Type B pancreatic cell (in vitro differentiated cells): ENCODE measurements around the gene FAT4. TPM values are rescaled to one million over a fixed set of nuclear protein-coding genes. Genes with fewer than 3 reads are reported as not detected.
A peak's percentile ranks its signal among the peaks of the same experiment; 100 is the strongest.

Source experiments
- DNase-seq: peaks from one replicate; pipeline ENCODE4 v3.0.0; 2021; ENCODE audit warnings: mixed read lengths; ENCODE audit not compliant: unreplicated experiment; ENCODE audit errors: extremely low spot score
- H3K27ac Mint-ChIP-seq: 2 replicates; pipeline ENCODE4 v1.8.0; 2021; ENCODE audit warnings: mild to moderate bottlenecking, mixed read lengths
- H3K27me3 Mint-ChIP-seq: 2 replicates; pipeline ENCODE4 v1.8.0; 2021; ENCODE audit warnings: mixed read lengths
- H3K36me3 Mint-ChIP-seq: 2 replicates; pipeline ENCODE4 v1.8.0; 2021; ENCODE audit warnings: mixed read lengths
- H3K4me1 Mint-ChIP-seq: one replicate; pipeline ENCODE4 v1.8.0; 2021; ENCODE audit warnings: mixed read lengths; ENCODE audit not compliant: unreplicated experiment
- H3K4me3 Mint-ChIP-seq: 2 replicates; pipeline ENCODE4 v1.8.0; 2021; ENCODE audit warnings: mild to moderate bottlenecking, mixed read lengths
- H3K9me3 Mint-ChIP-seq: 2 replicates; pipeline ENCODE4 v1.8.0; 2021; ENCODE audit warnings: mixed read lengths
- total RNA-seq: library from RNA; stranded (reverse); gene quantifications from 2 replicates; pipeline ENCODE4 v1.2.1, GENCODE V29; 2021; ENCODE audit warnings: low replicate concordance
- TF ChIP-seq, protein P1 (sequence below): fragments of 200-600 bp; sonication (generic); conservative IDR thresholded peaks from 2 replicates; pipeline ENCODE4 v1.5.0; 2021; ENCODE audit warnings: antibody characterized with exemption, mild to moderate bottlenecking

The FAT4 gene
- total RNA-seq, 1 donor from 2014 or later: 21.3 TPM

DNA sequence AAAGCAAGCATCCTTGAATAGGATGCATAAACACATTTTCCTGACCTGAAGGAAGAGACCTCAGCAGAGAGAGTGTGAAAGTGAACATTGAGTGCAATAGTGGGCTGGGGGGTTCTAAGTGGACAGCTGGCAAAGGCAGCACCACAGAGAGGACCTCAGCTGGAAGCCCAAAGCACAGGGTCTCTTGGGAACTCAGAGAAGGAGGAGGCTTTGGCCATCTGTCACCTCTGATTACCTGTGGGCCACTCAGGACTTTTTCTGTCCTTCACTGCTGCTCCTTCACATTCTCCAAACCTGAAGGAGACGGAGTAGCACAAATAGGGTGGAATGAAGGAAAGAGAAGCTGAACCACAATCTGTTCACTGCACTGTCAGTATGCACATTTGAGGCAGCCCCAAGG, 37.9 kb upstream of the FAT4 start:
- H3K36me3 Mint-ChIP-seq: no peaks in the 10 kb centered on the region
- no peak overlapping the region for H3K4me3 Mint-ChIP-seq
- no peaks in the 10 kb centered on the region for H3K27me3 Mint-ChIP-seq
- TF ChIP-seq, protein P1, sequence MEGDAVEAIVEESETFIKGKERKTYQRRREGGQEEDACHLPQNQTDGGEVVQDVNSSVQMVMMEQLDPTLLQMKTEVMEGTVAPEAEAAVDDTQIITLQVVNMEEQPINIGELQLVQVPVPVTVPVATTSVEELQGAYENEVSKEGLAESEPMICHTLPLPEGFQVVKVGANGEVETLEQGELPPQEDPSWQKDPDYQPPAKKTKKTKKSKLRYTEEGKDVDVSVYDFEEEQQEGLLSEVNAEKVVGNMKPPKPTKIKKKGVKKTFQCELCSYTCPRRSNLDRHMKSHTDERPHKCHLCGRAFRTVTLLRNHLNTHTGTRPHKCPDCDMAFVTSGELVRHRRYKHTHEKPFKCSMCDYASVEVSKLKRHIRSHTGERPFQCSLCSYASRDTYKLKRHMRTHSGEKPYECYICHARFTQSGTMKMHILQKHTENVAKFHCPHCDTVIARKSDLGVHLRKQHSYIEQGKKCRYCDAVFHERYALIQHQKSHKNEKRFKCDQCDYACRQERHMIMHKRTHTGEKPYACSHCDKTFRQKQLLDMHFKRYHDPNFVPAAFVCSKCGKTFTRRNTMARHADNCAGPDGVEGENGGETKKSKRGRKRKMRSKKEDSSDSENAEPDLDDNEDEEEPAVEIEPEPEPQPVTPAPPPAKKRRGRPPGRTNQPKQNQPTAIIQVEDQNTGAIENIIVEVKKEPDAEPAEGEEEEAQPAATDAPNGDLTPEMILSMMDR: no peak
- no peaks in the 10 kb centered on the region for H3K9me3 Mint-ChIP-seq
- DNase-seq: no peak
- no peak overlapping the region for H3K27ac Mint-ChIP-seq
- H3K4me1 Mint-ChIP-seq: peaks cover 2% of the 10 kb centered on the region

DNA sequence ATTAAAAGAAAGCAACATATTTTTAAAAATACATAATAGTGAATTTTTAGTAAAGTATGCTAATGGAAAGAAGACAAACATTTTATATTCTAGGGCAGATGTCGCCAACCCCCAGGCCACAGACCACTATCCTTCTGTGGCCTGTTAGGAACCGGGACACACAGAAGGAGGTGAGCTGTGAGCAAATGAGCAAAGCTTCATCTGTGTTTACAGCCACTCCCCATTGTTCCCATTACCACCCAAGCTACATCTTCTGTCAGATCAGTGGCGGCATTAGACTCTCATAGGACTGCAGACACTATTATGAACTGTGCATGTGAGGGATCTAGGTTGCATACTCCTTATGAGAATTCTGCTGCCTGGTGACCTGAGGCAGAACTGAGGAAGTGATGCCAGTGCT, 37.0 kb upstream of the FAT4 start:
- DNase-seq: no peak
- TF ChIP-seq, protein P1: no peak
- Mint-ChIP-seq H3K4me3 (no peak overlapping the region), H3K4me1 (no peaks in the 10 kb centered on the region), H3K36me3 (no peaks in the 10 kb centered on the region), H3K27me3 (no peaks in the 10 kb centered on the region), H3K9me3 (no peaks in the 10 kb centered on the region), H3K27ac (no peak overlapping the region)

DNA sequence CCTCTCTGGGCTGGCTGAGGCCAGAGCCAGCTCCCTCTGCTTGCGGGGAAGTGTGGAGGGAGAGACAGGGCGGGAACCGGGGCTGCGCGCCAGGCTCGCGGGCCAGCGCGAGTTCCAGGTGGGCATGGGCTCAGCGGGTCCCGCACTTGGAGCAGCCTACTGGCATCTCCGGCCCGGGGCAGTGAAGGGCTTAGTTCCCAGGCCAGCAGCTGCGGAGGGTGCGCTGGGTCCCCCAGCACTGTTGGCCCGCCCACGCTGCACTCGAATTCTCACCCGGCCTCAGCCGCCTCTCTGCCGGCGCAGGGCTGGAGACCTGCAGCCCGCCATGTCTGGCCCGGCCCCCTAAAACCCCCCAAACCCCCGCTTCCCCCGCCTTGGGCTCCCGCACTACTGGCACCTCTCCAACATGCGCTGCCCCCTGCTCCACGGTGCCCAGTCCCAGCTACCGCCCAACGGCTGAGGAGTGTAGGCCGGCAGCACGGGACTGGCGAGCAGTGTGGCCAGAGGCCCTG, 33.8 kb upstream of the FAT4 start:
- no peaks in the 10 kb centered on the region for H3K36me3 Mint-ChIP-seq
- H3K27me3 Mint-ChIP-seq: no peaks in the 10 kb centered on the region
- no peak overlapping the region for H3K4me3 Mint-ChIP-seq
- H3K9me3 Mint-ChIP-seq: no peaks in the 10 kb centered on the region
- no peak for DNase-seq
- peaks cover 4% of the 10 kb centered on the region for H3K4me1 Mint-ChIP-seq
- TF ChIP-seq, protein P1: no peak
- no peak overlapping the region for H3K27ac Mint-ChIP-seq

DNA sequence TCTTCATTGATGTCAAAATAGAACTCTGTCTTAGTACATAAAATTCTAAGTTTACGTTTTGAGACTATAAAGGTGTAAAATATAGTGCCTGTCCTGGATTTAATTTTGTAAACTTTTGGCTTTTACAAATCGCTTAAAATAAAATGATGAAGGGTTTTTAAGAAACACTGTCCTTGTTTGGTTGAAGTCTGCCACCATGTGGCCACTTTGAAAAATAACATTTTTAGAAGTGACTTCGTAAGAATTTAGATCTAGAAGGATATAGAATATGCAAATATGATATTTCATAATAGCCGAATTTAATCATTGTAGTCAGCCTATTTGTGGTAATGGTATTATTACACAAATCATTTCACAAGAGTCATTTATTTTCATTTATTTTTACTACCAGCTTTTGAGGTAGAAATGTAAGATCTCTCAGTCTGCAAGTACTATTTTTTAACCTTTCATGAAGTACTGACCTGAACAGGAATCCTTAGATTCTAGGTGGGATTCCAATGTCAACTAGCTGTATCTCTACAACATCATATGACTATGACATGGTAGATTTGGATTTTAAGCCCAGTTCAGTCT, 31.0 kb upstream of the FAT4 start:
- Mint-ChIP-seq H3K27me3 (no peaks in the 10 kb centered on the region), H3K36me3 (no peaks in the 10 kb centered on the region), H3K27ac (no peak overlapping the region), H3K9me3 (no peaks in the 10 kb centered on the region), H3K4me1 (peaks cover 4% of the 10 kb centered on the region), H3K4me3 (no peak overlapping the region)
- no peak for DNase-seq
- TF ChIP-seq, protein P1: peak; percentile 90

DNA sequence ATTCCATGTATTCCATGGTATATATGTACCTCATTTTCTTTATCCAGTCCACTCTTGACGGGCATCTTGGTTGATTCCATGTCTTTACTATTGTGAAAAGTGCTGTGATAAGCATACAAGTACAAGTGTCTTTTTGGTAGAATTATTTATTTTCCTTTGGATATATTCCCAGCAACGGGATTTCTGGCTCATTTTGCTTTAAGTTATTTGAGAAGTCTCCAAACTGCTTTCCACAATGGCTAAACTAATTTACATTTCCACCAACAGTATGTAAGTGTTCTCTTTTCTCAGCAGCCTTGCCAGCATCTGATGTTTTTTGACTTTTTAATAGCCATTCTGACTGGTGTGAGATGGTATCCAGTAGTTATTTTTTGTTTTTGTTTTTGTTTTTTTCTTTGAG, 17.6 kb upstream of the FAT4 start:
- no peaks in the 10 kb centered on the region for H3K9me3 Mint-ChIP-seq
- no peak overlapping the region for H3K4me3 Mint-ChIP-seq
- TF ChIP-seq, protein P1: no peak
- DNase-seq: no peak
- H3K4me1 Mint-ChIP-seq: no peaks in the 10 kb centered on the region
- no peaks in the 10 kb centered on the region for H3K27me3 Mint-ChIP-seq
- no peaks in the 10 kb centered on the region for H3K36me3 Mint-ChIP-seq
- H3K27ac Mint-ChIP-seq: no peak overlapping the region
